Hepatocyte (in vitro differentiated cells): Measurements from ENCODE around the gene CCDC69.

Experiments used
- EZH2phosphoT487 ChIP-seq: fragments of 200-600 bp; sonication (generic); IDR thresholded peaks from one replicate; pipeline ENCODE4 v1.6.1; 2018; ENCODE audit warnings: antibody characterized with exemption, mild to moderate bottlenecking, low read depth, moderate library complexity; ENCODE audit not compliant: unreplicated experiment, severe bottlenecking
- TF ChIP-seq, protein P1 (sequence below): fragments of 200-600 bp; sonication (generic); IDR thresholded peaks from 2 replicates; pipeline ENCODE4 v1.5.1; 2016; ENCODE audit warnings: antibody characterized with exemption, mild to moderate bottlenecking; ENCODE audit not compliant: poor library complexity

- TF ChIP-seq, protein P1, sequence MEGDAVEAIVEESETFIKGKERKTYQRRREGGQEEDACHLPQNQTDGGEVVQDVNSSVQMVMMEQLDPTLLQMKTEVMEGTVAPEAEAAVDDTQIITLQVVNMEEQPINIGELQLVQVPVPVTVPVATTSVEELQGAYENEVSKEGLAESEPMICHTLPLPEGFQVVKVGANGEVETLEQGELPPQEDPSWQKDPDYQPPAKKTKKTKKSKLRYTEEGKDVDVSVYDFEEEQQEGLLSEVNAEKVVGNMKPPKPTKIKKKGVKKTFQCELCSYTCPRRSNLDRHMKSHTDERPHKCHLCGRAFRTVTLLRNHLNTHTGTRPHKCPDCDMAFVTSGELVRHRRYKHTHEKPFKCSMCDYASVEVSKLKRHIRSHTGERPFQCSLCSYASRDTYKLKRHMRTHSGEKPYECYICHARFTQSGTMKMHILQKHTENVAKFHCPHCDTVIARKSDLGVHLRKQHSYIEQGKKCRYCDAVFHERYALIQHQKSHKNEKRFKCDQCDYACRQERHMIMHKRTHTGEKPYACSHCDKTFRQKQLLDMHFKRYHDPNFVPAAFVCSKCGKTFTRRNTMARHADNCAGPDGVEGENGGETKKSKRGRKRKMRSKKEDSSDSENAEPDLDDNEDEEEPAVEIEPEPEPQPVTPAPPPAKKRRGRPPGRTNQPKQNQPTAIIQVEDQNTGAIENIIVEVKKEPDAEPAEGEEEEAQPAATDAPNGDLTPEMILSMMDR, result no peak
- TF ChIP-seq EZH2phosphoT487, result no peak
These were observed 65.6 kb downstream of the CCDC69 start for GRCh38 chr5:151158287-151158661.
